Umbilical cord (tissue), 2 donors: ENCODE results near the gene LTBP2. TPM values are rescaled to one million over a fixed set of nuclear protein-coding genes. Genes with fewer than 3 reads are reported as not detected.

Experiments used
- DNase-seq: peaks from one replicate; pipeline ENCODE4 v3.0.0-alpha.2; 2015; ENCODE audit warnings: low spot score
- total RNA-seq: library from RNA; depleted of rRNA; stranded (reverse); fragments of >200 nt; gene quantifications from one replicate; pipeline ENCODE4 v1.2.3, GENCODE V29; 2014; ENCODE audit warnings: low replicate concordance; ENCODE audit not compliant: insufficient read depth

Gene LTBP2
- total RNA-seq, 1 donor from 2014 or later: 103 TPM

DNA sequence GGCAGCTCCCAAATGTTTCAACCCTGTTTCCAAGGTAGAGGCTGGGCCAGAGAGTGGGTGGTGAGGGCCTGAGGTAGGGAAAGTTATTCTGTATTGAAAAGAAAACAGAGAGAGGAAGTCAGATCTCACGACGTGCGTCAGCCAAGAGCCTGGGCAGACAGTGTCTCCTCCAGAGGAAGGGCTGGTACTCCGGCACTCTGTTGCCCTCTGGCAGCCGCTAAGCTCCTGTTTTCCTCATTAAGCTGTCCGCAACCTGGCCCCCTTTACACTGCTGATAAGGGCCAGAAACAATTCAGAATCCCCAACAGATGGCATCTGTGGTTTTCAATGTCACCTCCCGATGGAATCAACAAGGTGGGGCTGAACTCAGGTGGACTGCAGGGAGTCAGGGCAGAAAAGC, 26.0 kb upstream of the LTBP2 start:
- DNase-seq: no peak

DNA sequence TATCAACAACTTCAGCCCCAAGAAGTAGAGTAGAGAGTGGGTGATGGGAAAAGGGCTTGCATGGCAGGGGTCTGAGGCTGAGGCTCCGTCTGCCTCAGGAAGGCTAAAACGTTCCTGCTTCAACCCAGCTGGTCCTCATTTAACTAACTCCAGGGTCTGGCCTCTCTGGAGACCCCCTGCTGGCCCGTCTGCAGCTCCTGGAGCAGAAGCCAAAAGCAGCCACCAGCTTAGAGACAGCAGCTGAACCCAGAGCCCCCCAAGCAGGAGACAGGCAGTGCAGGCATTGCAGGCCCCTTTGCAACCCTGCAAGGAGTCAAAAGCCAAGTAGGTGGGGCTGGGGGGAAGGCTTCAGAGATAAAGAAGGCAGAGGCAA, 25.1 kb upstream of the LTBP2 start:
- DNase-seq: no peak

DNA sequence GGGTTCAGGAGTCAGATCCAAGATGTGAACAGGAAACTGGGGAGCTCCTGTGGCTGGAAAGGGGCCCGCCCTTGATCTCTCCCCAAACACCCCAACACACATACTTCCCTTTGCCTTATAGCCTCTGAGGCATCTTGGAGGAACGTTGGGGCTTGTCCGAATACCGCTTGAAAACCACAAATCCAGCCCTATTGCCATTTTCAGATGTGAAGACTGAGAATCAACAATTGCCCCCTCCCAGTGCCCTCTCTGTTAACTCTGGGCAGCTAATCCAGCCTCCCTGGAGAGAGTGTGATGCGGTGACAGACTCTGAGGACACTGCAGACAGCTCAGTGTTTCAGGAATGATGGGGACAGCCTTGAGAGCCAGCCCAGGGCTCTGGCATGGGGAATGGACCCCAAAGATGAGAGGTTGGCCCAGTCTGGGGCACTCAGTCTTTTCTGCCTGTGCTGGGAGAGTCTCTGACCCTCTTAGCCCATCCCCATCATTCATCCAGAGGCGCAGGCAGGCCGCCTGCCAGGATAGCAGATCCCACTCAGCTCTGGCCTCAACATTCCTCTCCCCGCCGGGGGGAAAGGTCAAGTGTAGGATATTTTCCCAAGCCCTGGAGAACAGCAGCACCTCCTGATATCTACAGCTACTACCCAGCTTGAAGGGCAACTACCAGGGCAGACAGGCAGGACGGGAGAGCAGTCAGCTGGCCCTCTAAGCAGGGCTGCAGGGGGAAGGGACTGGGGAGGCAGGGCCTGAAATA, 24.6 kb upstream of the LTBP2 start:
- peak; percentile 42 for DNase-seq

DNA sequence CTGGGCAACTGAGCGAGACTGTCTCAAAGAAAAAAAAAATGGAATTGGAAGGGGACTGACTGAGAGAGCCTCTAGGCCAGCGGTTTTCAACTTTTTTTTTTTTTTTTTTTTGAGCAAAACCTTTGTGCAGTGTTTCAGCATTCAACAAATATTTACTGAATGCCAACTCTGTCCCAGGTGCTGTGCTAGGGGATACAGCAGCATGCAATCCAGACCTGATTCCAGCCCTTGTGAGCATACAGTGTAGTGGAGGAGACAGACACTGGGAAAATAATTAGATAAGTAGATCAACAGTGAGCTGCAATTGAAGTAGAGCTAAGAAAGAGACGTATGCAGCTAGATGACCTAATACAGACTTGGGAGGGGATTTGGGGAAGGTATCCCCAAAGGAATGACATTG, 23.8 kb upstream of the LTBP2 start:
- DNase-seq: no peak

DNA sequence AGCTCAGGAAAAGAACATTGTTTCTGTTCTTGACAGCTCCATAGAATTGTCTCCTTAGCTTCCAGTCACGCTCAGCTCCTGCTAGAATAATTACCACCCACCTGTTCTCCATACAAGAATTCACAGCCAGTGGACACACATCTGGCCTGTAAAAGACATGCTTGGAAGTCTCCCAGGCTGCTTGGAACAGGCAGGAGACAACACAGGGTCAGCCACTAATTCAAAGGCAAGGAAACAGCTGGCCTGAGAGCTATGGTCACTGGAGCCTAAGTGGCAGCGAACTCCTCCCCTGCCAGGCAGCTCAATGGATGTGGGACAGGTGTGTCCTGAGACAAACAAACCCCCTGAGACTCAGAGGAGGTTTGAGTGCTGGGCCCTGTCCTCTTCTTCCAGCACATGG, 22.9 kb upstream of the LTBP2 start:
- no peak for DNase-seq

DNA sequence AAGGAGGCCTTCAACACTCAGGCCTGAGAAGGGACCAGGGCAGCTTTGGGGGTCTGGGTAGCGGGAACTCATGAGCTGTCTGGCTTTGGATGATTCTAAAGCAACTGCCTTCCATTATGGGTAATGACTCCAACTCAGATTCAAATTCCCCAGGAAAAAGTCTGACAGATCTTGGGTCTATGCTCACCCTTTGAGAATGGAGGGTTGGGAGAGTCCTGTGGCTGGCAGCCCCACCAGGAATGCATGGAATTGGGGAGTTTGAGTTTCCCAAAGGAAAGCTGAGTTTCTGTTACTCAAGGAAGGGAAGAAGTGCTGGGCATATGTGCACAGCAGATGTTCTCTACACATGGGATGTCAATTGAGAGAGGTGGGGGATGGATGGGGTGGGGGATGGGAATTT, 22.4 kb upstream of the LTBP2 start:
- DNase-seq: no peak

DNA sequence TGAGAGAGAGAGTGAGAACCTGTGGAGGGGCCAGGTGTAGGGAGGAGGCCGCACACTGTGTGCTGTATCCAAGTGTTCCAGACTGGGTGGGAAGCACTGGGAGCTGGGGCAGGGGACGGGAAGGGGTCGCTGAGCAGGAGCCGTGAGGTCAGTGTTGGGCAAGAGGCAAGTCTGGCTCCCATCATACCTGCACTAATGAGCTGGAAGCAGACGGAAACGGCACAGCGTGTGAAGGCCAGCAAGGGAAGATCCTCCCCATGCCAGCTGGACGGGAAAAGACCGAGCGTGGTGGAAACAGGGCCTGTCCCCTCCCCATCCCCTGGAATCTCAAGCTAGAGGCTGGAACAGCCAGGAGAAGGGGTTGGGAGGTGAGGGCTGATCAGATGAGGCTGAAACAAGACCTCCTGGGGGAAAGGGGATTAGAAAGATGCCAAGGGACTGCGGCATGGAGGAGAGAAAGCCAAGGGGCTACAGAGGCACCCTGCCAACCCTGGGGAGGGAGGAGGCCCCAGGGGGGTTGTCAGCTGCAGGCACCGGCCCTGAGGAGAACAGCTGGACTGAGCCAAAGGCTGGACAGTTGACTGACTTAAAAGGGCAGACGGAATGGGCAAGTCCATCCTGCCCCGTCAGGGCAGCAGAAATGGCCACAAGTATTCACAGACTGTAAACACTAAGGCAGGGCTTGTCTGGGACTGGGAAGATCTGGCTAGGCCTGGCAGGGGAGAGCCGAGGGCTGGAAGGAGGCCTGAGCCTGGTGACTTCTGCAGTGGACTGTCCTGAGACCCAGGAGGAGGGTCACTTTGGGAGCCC, 19.0 kb upstream of the LTBP2 start:
- DNase-seq: no peak

DNA sequence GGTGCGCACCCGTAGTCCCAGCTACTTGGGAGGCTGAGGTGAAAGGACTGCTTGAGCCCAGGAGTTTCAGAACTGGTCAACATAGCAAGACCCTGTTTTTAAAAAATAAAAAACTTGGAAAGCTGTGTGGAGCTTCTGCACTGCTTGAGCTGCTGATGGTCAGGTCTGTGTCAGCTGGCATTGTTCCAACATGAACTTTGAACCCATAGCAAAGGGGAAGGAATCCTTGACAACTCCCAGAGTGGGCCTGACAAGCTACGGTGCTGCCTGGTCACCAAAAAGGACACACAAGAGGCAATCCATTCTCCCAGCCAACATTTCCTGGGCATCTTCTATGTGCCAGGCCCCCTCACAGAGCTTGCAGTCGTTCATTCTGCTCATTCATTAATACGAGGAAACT, 16.4 kb upstream of the LTBP2 start:
- no peak for DNase-seq

DNA sequence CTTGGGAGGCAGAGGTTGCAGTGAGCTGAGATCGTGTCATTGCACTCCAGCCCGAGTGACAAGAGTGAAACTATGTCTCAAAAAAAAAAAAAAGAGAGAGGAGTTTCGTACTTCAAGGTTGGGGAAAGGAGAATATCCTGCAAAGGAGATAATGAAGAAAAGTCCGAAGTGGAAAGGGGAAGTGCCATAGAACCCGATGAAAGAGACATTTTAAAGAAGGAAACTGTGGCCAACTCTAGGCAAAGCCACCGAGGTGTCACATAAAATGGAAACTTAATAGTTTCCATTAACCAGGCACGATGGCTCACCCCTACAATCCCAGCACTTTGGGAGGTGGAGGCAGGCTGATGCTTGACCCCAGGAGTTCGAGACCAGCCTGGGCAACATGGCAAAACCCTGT, 15.0 kb upstream of the LTBP2 start:
- DNase-seq: no peak

DNA sequence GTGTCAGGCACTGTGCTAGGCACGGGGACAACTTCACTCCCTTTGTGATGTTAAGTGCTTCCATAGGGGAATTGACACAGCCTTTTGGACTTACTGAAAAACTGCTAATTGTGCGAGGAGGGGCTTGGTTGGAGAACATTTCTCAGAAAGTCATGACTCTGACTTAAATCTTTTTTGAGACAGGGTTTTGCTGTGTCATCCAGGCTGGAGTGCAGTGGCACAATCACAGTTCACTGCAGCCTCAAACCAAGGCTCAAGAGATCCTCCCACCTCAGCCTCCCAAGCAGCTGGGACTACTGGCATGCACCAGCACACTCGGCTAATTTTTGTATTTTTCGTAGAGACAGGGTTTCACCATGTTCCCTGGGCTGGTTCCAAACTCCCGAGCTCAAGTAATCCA, 10.2 kb upstream of the LTBP2 start:
- no peak for DNase-seq

DNA sequence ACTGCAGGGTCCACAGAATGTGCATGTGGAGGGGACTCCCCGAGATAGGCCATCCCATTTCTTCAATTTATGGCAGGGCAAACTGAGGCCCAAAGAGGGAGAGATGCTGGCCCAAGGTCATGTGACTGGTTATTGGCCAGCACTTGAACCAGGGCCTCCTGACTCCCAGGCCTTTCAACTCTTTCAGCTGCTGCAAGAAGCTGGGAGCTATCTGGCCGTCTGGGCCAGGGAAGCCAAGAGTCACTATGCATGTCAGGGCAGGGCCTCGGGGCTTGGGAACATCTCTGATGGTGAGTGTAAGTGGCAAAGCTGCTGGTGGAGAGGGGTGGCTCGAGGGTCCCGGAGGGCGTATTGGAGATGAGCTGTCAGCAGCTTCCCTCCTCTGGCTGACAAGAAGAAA, 9.5 kb upstream of the LTBP2 start:
- DNase-seq: peak; percentile 83

DNA sequence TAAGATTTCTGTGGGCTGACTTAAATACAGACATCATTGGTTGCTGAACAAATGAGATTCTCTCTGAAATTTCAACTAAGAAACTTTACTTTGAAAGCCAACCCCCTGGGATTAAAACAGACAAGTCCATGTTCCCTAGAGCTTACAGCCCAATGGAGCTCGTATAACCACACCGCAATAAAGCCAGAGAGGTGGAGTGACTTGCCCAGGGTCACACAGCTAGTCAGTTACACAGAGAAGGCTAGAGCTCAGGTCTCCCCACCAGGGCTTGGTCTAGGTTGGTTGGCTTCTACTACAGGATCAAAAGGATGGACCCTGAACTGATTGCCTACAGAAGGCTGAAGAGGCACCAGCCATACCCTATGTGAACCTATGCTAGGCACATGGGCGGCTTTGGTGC, 8.9 kb upstream of the LTBP2 start:
- DNase-seq: no peak

DNA sequence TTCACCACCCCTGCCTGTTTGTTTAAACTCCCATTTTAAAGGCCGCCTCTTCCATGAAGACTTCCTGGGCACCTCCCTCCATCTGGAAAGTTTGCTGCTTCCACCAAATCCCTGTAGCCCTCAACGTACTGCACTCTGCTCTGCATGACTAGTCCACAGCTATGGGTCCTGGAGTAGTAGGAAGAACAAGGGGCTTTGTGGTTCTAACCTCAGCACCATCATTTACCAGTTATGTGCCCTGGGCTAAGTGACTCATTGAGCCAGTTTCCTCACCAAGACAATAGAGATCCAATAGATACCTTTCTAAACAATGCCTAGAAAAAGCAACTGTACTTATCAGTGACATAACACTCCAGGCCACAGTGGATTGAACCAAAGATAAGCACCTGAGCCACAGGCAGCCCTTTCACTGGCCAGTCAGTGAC, 8.5 kb upstream of the LTBP2 start:
- no peak for DNase-seq

DNA sequence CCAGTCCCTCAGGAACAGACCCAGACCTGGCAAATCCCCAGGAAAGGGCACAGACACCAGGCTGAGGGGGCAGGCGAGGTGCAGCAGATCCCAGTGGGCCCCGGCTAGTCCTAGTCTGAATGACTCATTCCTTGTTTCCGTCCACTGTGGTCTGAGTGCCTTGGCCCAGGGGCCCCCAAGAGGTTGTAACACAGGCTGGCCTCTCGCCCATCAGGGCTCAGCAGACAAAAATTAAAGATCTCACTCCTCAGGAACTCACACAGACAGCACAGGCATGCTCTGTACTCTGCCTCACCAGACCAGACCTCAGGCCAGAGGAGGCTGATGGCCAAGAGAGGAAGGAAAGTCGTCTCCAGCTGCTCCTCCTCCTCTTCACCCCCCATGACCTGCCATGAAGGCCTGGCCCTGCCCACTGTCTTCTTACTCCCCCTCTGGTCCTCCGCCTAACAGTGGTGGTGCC, 7.7 kb upstream of the LTBP2 start:
- peak; percentile 95 for DNase-seq

DNA sequence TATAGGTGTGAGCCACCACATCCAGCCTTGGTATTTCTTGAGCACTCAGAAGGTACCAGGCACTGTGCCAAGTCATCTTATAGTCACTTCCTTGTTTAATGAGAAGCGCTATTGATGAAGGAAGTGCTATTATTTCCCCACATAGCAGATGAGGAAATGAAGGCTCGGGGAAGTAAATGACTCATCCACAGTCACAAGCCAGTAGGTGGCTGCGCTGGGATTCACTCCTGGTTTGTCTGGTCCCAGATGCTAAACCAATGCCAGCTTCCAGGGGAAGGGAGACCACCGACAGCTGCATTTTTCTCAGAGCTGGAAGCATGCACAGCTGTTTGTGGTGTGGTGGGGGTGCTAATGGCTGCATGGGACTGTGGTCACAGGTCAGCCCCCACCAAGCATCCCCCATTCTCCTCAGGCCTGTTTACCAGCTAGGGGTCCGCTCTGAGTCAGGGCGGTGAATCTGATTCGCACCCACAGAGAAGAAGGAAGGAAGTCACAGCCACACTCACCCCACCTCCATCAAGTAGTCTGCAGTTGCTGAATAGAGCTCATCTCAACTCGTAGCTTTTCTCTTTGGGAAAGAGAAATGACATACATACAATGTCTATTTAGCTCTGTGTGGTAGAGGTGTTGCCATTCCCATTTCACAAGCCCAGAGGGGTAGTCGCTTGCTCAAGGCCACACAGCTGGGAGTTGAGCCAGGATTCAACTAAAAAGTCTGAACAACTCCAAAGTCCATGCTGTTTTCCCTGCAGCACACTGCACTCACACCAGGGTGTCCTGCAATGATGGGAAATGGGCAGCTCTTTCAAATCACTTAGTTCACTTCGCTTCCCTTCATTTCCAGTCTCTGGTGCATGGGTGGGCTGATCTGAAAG, 6.3 kb upstream of the LTBP2 start:
- no peak for DNase-seq

DNA sequence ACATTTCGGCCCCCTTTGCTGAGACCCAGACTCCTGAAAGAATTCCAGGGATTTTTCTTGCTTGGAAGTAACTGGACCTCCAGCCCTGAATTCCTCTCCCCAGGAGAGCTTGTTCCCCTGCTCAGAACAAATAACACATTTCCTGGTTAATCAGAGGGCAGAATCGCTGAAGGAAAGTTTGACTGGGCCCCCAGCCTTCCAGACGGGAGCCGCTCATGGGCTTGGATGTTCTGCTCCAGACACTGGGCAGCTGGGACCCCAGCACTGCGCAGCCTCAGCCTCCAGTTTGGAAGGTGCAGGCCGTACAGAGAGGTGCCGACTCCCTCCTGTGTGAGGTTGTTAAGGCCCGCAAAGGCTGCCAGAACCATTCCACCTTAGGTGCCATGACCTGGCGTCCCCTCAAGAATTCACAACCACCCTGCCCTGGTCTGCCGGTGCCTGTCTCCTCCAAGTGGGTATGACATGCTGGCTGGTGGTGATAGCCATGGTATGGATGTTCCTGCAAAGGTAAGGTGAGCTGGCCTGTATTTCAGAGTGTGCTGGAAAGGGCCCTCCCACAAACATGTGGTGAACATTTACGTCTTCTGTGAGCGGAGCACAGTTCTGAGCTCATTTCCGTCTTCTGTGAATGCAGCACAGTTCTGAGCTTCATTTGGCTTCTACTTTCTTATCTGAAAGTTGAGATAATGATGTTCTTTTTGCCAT, 5.1 kb upstream of the LTBP2 start:
- DNase-seq: no peak

DNA sequence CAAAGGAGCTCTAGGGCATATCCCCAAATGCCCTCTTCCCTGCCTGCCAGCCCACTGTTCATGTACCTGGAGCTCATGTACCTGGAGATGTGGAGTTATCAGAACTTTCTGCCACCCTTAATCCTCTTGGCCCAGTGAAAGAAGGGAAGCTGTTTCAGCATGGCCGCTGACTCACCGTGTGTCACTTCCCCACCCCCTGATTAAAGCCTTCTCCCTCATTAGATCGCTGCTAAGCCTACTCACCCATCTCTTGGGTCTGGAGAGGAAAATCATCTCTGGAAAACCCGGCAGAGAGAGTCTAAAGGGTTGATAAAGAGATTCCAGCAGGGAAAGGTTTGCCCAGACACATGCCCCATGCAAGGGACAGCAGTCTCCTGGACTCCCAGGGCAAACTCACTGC, 4.5 kb upstream of the LTBP2 start:
- no peak for DNase-seq

DNA sequence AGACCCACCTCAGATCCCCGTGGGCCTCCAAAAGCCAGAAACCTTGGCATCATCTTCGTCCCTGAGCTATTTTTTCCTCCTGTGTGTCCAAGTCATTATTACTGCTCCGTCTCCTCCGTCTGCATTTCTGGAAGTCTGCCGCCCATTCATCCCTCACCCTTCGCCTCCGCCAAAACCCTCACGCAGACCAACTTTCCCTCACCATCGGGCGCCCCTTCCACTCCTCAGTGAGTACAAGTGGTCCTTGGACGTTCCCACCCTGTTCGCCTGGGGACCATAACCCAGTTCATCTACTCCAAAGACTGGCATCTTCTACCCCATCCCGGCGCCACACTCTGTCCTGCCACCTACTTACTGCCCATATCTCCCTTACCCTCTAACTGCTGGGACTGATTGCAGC, 3.7 kb upstream of the LTBP2 start:
- no peak for DNase-seq

DNA sequence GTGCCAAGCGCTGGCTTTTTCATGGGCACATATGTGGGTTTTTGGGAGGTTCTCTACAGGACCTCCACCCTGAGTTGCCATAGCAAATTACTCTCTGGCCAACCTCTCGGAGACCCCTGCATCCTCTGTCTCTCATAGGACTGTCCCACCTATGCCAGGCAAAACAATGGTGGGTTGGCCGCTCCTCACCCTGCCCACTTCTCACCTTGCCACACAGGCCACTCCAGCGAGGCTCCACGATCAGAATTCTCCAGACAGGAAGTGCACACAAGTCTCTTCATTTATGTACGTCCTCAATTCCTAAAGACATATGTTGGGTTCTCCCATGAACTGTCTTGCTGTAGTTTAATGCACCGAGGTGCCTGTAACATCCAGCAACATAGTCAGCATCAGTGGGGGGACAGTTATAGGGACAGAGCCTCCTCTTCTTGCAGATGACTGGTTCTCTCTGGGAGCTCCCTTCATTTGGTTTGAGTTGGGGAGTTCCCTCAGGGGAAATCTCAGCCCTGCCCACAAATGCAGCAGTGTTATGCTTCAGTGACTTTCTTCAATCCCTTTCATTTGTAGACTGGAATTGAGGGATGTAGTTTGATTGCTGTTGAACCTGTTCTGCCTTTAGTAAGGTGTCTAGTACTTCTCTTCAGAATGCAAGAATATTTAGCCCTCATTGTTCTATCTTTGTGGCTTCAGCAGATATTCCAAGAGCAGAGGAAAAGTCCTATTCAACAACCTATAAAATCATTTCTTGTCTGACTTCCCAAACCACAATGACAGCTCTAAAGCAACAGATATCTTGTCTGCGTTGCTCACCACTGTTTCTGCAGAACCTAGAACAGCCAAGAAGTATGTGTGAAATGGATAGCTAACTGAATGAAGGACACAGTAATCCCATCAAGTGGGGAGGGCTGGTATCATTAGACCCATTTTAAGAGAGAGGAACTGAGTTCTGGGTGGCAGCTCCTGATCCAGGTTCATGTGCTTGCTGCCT, 2.8 kb upstream of the LTBP2 start:
- no peak for DNase-seq

DNA sequence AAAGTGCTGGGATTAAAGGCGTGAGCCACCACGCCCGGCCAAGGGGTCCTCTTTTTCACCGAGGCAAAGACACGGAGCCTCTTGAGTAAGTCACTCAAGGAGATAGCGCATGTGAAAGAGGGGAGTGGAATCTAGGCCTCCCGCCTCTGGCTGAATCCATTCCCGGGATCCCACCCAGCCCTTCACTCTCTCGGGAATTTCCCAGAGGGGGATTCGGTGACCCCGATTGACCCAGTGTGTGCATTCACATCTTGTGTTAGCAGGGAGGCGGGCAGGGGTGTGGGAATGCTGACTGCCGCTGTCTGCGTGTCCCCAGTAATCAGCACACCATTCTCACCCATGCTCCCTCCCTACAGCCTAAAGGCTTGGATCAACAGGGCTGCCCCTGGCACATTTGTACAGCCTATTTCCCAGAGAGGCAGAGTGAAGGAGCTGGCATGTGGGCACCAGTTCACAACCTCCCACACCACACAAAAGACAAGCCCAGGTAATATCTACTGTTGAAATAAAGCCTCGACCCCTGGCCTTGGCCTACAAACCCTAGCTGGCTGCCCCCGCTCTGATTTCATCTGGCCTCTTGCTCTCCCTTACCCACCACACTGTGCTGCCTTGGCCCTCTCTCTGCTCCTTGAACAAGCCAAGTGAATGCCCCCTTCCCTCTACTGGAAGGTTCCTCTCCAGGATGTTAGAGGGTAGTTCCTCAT, 1.3 kb upstream of the LTBP2 start:
- DNase-seq: no peak
